Measurements from ENCODE around the gene NAT16.
A peak's percentile ranks its signal among the peaks of the same experiment; 100 is the strongest.

The NAT16 gene

GRCh38 chr7:101165958-101166647 lies 14.0 kb downstream of the NAT16 start:
- H3K4me1 ChIP-seq (ENCODE audit: insufficient read depth, poor library complexity, severe bottlenecking): peaks cover 22% of the 10 kb centered on the region
- no peak overlapping the region for H3K27ac ChIP-seq (ENCODE audit: poor library complexity, severe bottlenecking)
- DNase-seq (ENCODE audit: low spot score): no peak

GRCh38 chr7:101165075-101165957 lies 14.8 kb downstream of the NAT16 start, which contains the start of gene VGF:
Gene VGF (minus strand): TSS chr7:101165569. CDS start chr7:101164843, 726 bp downstream.
- Histone ChIP-seq H3K27me3 (ENCODE audit: insufficient read depth, poor library complexity, severe bottlenecking) (peaks cover 38% of the 10 kb centered on the region), H3K27ac (ENCODE audit: poor library complexity, severe bottlenecking) (peak within 1 kb of the TSS; percentile 66)

More at GRCh38 chr7:101165958-101166647, 14.0 kb downstream of the NAT16 start:
- ATAC-seq (ENCODE audit: low read depth): no peak
- H3K4me3 ChIP-seq (ENCODE audit: severe bottlenecking): peak overlapping the region; percentile 9
- TF ChIP-seq CTCF (IDR thresholded peaks at IDR 0.05; ENCODE audit: poor library complexity, severe bottlenecking): no peak
- peaks cover 12% of the 10 kb centered on the region; the same call in 1 of the 2 replicates for H3K36me3 ChIP-seq (ENCODE audit: low read depth)
- H3K27me3 ChIP-seq (ENCODE audit: insufficient read depth, poor library complexity, severe bottlenecking): peaks cover 45% of the 10 kb centered on the region
- H3K9me3 ChIP-seq (ENCODE audit: severe bottlenecking): no peaks in the 10 kb centered on the region

GRCh38 chr7:101164071-101164840 lies 15.8 kb downstream of the NAT16 start:
- peak overlapping the region; percentile 66 for H3K27ac ChIP-seq (ENCODE audit: poor library complexity, severe bottlenecking)
- peaks cover 22% of the 10 kb centered on the region for H3K4me1 ChIP-seq (ENCODE audit: insufficient read depth, poor library complexity, severe bottlenecking)
- H3K27me3 ChIP-seq (ENCODE audit: insufficient read depth, poor library complexity, severe bottlenecking): peaks cover 27% of the 10 kb centered on the region
- ATAC-seq (ENCODE audit: low read depth) (peak; percentile 37), DNase-seq (ENCODE audit: low spot score) (no peak)
- TF ChIP-seq CTCF (IDR thresholded peaks at IDR 0.05; ENCODE audit: poor library complexity, severe bottlenecking): no peak
- peaks cover 19% of the 10 kb centered on the region for H3K36me3 ChIP-seq (ENCODE audit: low read depth)
- H3K9me3 ChIP-seq (ENCODE audit: severe bottlenecking): no peaks in the 10 kb centered on the region
- H3K4me3 ChIP-seq (ENCODE audit: severe bottlenecking): peak overlapping the region; percentile 43

More at GRCh38 chr7:101165075-101165957, 14.8 kb downstream of the NAT16 start, which contains the start of gene VGF:
- ATAC-seq (ENCODE audit: low read depth): peak; percentile 49
- Histone ChIP-seq H3K9me3 (ENCODE audit: severe bottlenecking) (no peaks in the 10 kb centered on the region), H3K4me1 (ENCODE audit: insufficient read depth, poor library complexity, severe bottlenecking) (peaks cover 22% of the 10 kb centered on the region), H3K4me3 (ENCODE audit: severe bottlenecking) (peak within 1 kb of the TSS; percentile 43), H3K36me3 (ENCODE audit: low read depth) (peaks cover 13% of the 10 kb centered on the region; the same call in 1 of the 2 replicates)
- no peak for TF ChIP-seq CTCF (IDR thresholded peaks at IDR 0.05; ENCODE audit: poor library complexity, severe bottlenecking)
- peak; percentile 93 for DNase-seq (ENCODE audit: low spot score)

GRCh38 chr7:101163279-101164070 lies 16.6 kb downstream of the NAT16 start:
- Histone ChIP-seq H3K27ac (ENCODE audit: poor library complexity, severe bottlenecking) (peak overlapping the region; percentile 66), H3K4me3 (ENCODE audit: severe bottlenecking) (peak overlapping the region; percentile 43), H3K9me3 (ENCODE audit: severe bottlenecking) (no peaks in the 10 kb centered on the region), H3K4me1 (ENCODE audit: insufficient read depth, poor library complexity, severe bottlenecking) (peaks cover 14% of the 10 kb centered on the region), H3K36me3 (ENCODE audit: low read depth) (peaks cover 27% of the 10 kb centered on the region), H3K27me3 (ENCODE audit: insufficient read depth, poor library complexity, severe bottlenecking) (peaks cover 25% of the 10 kb centered on the region)
- no peak for DNase-seq (ENCODE audit: low spot score)
- peak; percentile 39 for ATAC-seq (ENCODE audit: low read depth)
- TF ChIP-seq CTCF (IDR thresholded peaks at IDR 0.05; ENCODE audit: poor library complexity, severe bottlenecking): no peak
